PC-3 (cell line): Measurements from ENCODE around the gene KRTAP12-1.

ENCODE experiments used
- EZH2 ChIP-seq: fragments of 300-600 bp; sonication (generic); IDR thresholded peaks from one replicate; pipeline ENCODE4 v1.6.1; 2017; ENCODE audit warnings: antibody characterized with exemption, mild to moderate bottlenecking, low read length; ENCODE audit not compliant: unreplicated experiment
- EZH2phosphoT487 ChIP-seq: fragments of 300-600 bp; sonication (generic); IDR thresholded peaks from 2 replicates; pipeline ENCODE4 v1.6.1; 2018; ENCODE audit warnings: mild to moderate bottlenecking, antibody characterized with exemption, low read length, borderline replicate concordance
- TF ChIP-seq, protein P1 (sequence below): fragments of 300-600 bp; sonication (generic); conservative IDR thresholded peaks from 2 replicates; pipeline ENCODE4 v1.5.1; 2017; ENCODE audit warnings: antibody characterized with exemption, low read depth, mild to moderate bottlenecking, low read length

DNA sequence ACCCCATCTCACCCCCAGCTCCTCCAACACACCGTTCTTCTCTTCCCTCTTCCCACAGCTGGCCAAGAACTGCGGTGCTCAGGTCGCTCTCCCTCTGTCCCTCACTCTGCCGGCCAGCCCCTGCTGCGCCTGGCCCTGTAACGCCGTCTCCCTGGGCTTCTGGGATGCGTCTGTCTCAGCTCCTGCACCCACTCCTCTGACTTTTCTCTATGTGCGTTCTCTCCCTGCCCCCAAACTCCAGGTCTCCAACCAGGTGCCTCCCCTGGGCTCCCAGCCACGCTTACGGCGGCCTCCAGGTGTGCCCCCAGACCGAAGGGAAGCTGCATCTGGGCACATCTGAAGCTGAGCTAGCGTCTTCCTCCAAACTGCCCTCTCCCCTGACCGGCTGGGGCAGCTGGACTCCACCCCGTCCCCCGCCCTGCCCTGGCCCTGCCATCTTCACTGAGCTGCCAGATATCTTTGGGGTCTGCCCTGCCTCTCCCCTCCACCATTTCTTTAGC, 17.6 kb upstream of the KRTAP12-1 start:
- TF ChIP-seq, protein P1, sequence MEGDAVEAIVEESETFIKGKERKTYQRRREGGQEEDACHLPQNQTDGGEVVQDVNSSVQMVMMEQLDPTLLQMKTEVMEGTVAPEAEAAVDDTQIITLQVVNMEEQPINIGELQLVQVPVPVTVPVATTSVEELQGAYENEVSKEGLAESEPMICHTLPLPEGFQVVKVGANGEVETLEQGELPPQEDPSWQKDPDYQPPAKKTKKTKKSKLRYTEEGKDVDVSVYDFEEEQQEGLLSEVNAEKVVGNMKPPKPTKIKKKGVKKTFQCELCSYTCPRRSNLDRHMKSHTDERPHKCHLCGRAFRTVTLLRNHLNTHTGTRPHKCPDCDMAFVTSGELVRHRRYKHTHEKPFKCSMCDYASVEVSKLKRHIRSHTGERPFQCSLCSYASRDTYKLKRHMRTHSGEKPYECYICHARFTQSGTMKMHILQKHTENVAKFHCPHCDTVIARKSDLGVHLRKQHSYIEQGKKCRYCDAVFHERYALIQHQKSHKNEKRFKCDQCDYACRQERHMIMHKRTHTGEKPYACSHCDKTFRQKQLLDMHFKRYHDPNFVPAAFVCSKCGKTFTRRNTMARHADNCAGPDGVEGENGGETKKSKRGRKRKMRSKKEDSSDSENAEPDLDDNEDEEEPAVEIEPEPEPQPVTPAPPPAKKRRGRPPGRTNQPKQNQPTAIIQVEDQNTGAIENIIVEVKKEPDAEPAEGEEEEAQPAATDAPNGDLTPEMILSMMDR, result no peak
- TF ChIP-seq EZH2 (no peak), EZH2phosphoT487 (no peak)
